Activated CD4-positive, CD25-positive, alpha-beta regulatory T cell treated with anti-CD3 and anti-CD28 coated beads, Interleukin-2, amount 50 U/mL, for 16 hours (primary cell): ENCODE results near the gene CCN6.
"Not testable (repeated sequence)": the region's sequence is repeated elsewhere in the genome, so short reads cannot be mapped to it uniquely, and the experiment has no call there.

ENCODE experiments used
- DNase-seq: peaks from one replicate; pipeline ENCODE4 v3.0.0-alpha.2; 2020; ENCODE audit warnings: low read depth, low spot score

Gene CCN6

GRCh38 chr6:112049996-112050395 lies 3.9 kb upstream of the CCN6 start:
- DNase-seq = no peak

- DNase-seq = no peak
Observed at GRCh38 chr6:112050429-112050828, 3.5 kb upstream of the CCN6 start.

GRCh38 chr6:112051251-112051740 lies 2.6 kb upstream of the CCN6 start:
- not testable (repeated sequence) for DNase-seq

GRCh38 chr6:112054555-112055190 lies 769 bp downstream of the CCN6 start:
- DNase-seq = no peak

GRCh38 chr6:112058243-112059032 lies 4.5 kb downstream of the CCN6 start:
- DNase-seq = no peak

GRCh38 chr6:112061605-112062004 lies 7.7 kb downstream of the CCN6 start:
- DNase-seq = no peak

- no peak for DNase-seq
Observed at GRCh38 chr6:112062966-112063365, 9.1 kb downstream of the CCN6 start.

GRCh38 chr6:112065426-112065986 lies 11.6 kb downstream of the CCN6 start:
- no peak for DNase-seq

GRCh38 chr6:112066606-112067005 lies 12.7 kb downstream of the CCN6 start:
- no peak for DNase-seq

GRCh38 chr6:112081569-112081968 lies 27.7 kb downstream of the CCN6 start:
- DNase-seq = no peak

- DNase-seq = no peak
Observed at GRCh38 chr6:112085286-112086065, 31.6 kb downstream of the CCN6 start.

GRCh38 chr6:112086744-112087135 lies 32.8 kb downstream of the CCN6 start:
- no peak for DNase-seq

GRCh38 chr6:112087136-112087911 lies 33.4 kb downstream of the CCN6 start, which contains the start of the genes FAM229B and TUBE1:
TSS of gene FAM229B (plus strand) at chr6:112087591. CDS start at chr6:112099284, 11,693 bp downstream.
TSS of gene TUBE1 (minus strand) at chr6:112087482. CDS start at chr6:112087434, 48 bp downstream.
- DNase-seq = peak; percentile 78

- no peak for DNase-seq
Observed at GRCh38 chr6:112087916-112088315, 34.0 kb downstream of the CCN6 start.

- no peak for DNase-seq
Observed at GRCh38 chr6:112096901-112097300, 43.0 kb downstream of the CCN6 start.

- no peak for DNase-seq
Observed at GRCh38 chr6:112100561-112100960, 46.7 kb downstream of the CCN6 start.

- not testable (repeated sequence) for DNase-seq
Observed at GRCh38 chr6:112106026-112106425, 52.1 kb downstream of the CCN6 start.

GRCh38 chr6:112106562-112106961 lies 52.7 kb downstream of the CCN6 start:
- no peak for DNase-seq

- no peak for DNase-seq
Observed at GRCh38 chr6:112109262-112109661, 55.4 kb downstream of the CCN6 start.

- no peak for DNase-seq
Observed at GRCh38 chr6:112113431-112113830, 59.5 kb downstream of the CCN6 start.

GRCh38 chr6:112113918-112114317 lies 60.0 kb downstream of the CCN6 start:
- DNase-seq = no peak
